ENCODE data around the gene GNA15. TPM values are rescaled to one million over a fixed set of nuclear protein-coding genes. Genes with fewer than 3 reads are reported as not detected.

GNA15 gene
- total and polyA plus RNA-seq, 2 of the 8 experiments (the other 6 are each of a cell fraction or from before 2014, with no cell fraction given), result 0.26 to 0.45 TPM

- TF ChIP-seq SIX5 (IDR thresholded peaks at IDR 0.05; ENCODE audit: low read depth, low read length), result peak; percentile 93
- 0 out of 2 replicates have a peak, but pooled peaks have one; percentile 4 for TF ChIP-seq TEAD4 (IDR thresholded peaks at IDR 0.05; ENCODE audit: low read depth, low read length)
- peak; percentile 20 to 65; a peak in 1 of 4 replicates for TF ChIP-seq SIN3A (conservative IDR thresholded peaks at IDR 0.05 in 1 of 2, IDR thresholded peaks at IDR 0.05 in 1 of 2; ENCODE audit: low read depth in 1 of 2, low read length in 2 of 2)
- no peak for TF ChIP-seq BCL11A (IDR thresholded peaks at IDR 0.05; ENCODE audit: low read depth in 2 of 2, low read length in 2 of 2)
- no peak for TF ChIP-seq SRF (IDR thresholded peaks at IDR 0.05; ENCODE audit: low read depth, low read length)
- TF ChIP-seq TBP (IDR thresholded peaks at IDR 0.05; ENCODE audit: low read depth, low read length), result peak; percentile 64; the same call in 1 of the 2 replicates
- no peak for TF ChIP-seq JUND (IDR thresholded peaks at IDR 0.05; ENCODE audit: low read length)
- TF ChIP-seq ASH2L (IDR thresholded peaks at IDR 0.05; ENCODE audit: low read length), result peak; percentile 63
- TF ChIP-seq TCF12 (IDR thresholded peaks at IDR 0.05; ENCODE audit: low read depth, low read length), result no peak
- TF ChIP-seq BRCA1 (IDR thresholded peaks at IDR 0.05; ENCODE audit: low read depth, low read length), result no peak
- TF ChIP-seq SP4 (IDR thresholded peaks at IDR 0.05; ENCODE audit: low read length), result peak; percentile 97
- peak; percentile 65; the same call in 1 of the 2 replicates for TF ChIP-seq POLR2AphosphoS5 (IDR thresholded peaks at IDR 0.05; ENCODE audit: low read depth, low read length)
- no peak for TF ChIP-seq E2F6 (IDR thresholded peaks at IDR 0.05)
- no peak for TF ChIP-seq CTCF (IDR thresholded peaks at IDR 0.05; ENCODE audit: control extremely low read depth in 1 of 3, insufficient read depth in 1 of 3, low read depth in 1 of 3, low read length in 3 of 3)
- peak; percentile 76 for TF ChIP-seq TAF1 (IDR thresholded peaks at IDR 0.05; ENCODE audit: low read depth, low read length)
- TF ChIP-seq YY1 (IDR thresholded peaks at IDR 0.05; ENCODE audit: low read depth, low read length), result peak; percentile 9; the same call in 1 of the 2 replicates
- TF ChIP-seq CHD1 (IDR thresholded peaks at IDR 0.05; ENCODE audit: low read depth, low read length), result no peak
These were observed 49.8 kb downstream of the GNA15 start, which contains the start of gene NCLN (continued) for GRCh38 chr19:3185461-3186159.
